NB4 (cell line): Measurements from ENCODE around the gene BCAT1.

Source experiments
- CTCF ChIP-seq: IDR thresholded peaks from one replicate; pipeline ENCODE4 v1.5.1; 2012; ENCODE audit warnings: low read depth, low read length
- POLR2A ChIP-seq: IDR thresholded peaks from 2 replicates; pipeline ENCODE4 v1.6.1; 2011; ENCODE audit warnings: mild to moderate bottlenecking; ENCODE audit not compliant: insufficient read length; ENCODE audit errors: extremely low read depth

GRCh38 chr12:24921251-24922038 lies 27.5 kb downstream of the BCAT1 start:
- no peak for TF ChIP-seq CTCF
- TF ChIP-seq POLR2A, result no peak
